GM12873 (cell line): Measurements from ENCODE around the gene GCNT1.

Experiments
- TF ChIP-seq, protein P1 (sequence below): IDR thresholded peaks from 2 replicates; pipeline ENCODE4 v1.5.1; 2012; ENCODE audit warnings: low read depth, mild to moderate bottlenecking, moderate library complexity, low read length, control low read depth; ENCODE audit not compliant: insufficient read depth; ENCODE audit errors: missing control alignments

GCNT1 gene

GRCh38 chr9:76419782-76420380, 39.1 kb upstream of the GCNT1 start:
- TF ChIP-seq, protein P1, sequence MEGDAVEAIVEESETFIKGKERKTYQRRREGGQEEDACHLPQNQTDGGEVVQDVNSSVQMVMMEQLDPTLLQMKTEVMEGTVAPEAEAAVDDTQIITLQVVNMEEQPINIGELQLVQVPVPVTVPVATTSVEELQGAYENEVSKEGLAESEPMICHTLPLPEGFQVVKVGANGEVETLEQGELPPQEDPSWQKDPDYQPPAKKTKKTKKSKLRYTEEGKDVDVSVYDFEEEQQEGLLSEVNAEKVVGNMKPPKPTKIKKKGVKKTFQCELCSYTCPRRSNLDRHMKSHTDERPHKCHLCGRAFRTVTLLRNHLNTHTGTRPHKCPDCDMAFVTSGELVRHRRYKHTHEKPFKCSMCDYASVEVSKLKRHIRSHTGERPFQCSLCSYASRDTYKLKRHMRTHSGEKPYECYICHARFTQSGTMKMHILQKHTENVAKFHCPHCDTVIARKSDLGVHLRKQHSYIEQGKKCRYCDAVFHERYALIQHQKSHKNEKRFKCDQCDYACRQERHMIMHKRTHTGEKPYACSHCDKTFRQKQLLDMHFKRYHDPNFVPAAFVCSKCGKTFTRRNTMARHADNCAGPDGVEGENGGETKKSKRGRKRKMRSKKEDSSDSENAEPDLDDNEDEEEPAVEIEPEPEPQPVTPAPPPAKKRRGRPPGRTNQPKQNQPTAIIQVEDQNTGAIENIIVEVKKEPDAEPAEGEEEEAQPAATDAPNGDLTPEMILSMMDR = peak; percentile 64

- TF ChIP-seq, protein P1 = no peak
Observed at GRCh38 chr9:76423216-76424177, 35.5 kb upstream of the GCNT1 start.

DNA sequence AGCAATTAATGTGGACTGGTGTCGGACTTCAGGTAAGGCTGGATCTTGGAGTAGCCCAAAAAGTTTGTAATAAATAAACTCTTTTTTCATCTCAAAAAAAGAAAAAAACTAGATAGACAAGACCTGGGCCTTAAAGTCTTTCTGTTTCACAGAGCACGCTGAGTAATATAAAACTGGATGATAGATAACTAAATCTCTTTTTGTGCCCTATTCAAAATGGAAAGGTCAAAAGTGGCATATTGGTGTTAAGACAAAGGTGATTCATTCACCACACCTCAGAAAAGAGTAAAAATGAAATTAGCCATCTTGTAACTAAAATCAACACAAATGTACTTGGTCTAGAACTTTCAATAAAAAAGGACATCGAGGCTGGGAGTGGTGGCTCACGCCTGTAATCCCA, 34.5 kb upstream of the GCNT1 start:
- TF ChIP-seq, protein P1 = no peak

GRCh38 chr9:76425677-76426453, 33.1 kb upstream of the GCNT1 start:
- TF ChIP-seq, protein P1 = no peak

GRCh38 chr9:76426807-76427419, 32.1 kb upstream of the GCNT1 start:
- TF ChIP-seq, protein P1 = no peak

DNA sequence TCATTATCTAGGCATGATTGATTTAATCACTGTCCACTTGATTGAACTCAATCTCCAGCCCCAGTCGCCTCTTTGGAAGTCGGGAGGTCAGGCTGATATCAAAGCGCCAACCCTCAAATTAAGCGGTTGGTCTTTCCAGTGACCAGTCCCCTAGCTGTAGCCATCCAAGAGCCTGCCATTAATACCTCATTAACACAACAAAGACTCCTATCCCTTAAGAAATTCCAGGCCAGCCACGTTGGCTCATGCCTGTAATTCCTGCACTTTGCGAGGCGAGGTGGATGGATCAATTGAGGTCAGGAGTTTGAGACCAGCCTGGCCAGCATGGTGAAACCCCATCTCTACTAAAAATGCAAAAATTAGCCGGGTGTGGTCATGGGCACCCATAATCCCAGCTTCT, 27.4 kb upstream of the GCNT1 start:
- TF ChIP-seq, protein P1 = no peak
